ENCODE results near the gene PLEKHA1.
A peak's percentile ranks its signal among the peaks of the same experiment; 100 is the strongest.

The PLEKHA1 gene

GRCh38 chr10:122347170-122347841 lies 27.2 kb upstream of the PLEKHA1 start:
- DNase-seq (ENCODE audit: low read depth), result no peak

- DNase-seq (ENCODE audit: low read depth), result no peak
Measured at GRCh38 chr10:122348512-122348911, 26.0 kb upstream of the PLEKHA1 start.

GRCh38 chr10:122348935-122349361 lies 25.6 kb upstream of the PLEKHA1 start:
- DNase-seq (ENCODE audit: low read depth), result no peak

- DNase-seq (ENCODE audit: low read depth), result no peak
Measured at GRCh38 chr10:122349758-122350369, 24.6 kb upstream of the PLEKHA1 start.

- DNase-seq (ENCODE audit: low read depth), result no peak
Measured at GRCh38 chr10:122350893-122351292, 23.6 kb upstream of the PLEKHA1 start.

- no peak for DNase-seq (ENCODE audit: low read depth)
Measured at GRCh38 chr10:122352817-122353525, 21.5 kb upstream of the PLEKHA1 start.

GRCh38 chr10:122354383-122354782 lies 20.1 kb upstream of the PLEKHA1 start:
- DNase-seq (ENCODE audit: low read depth), result no peak

GRCh38 chr10:122357685-122358084 lies 16.8 kb upstream of the PLEKHA1 start:
- no peak for DNase-seq (ENCODE audit: low read depth)

- no peak for DNase-seq (ENCODE audit: low read depth)
Measured at GRCh38 chr10:122359621-122360020, 14.9 kb upstream of the PLEKHA1 start.

- DNase-seq (ENCODE audit: low read depth), result no peak
Measured at GRCh38 chr10:122361046-122361445, 13.5 kb upstream of the PLEKHA1 start.

GRCh38 chr10:122362031-122362592 lies 12.4 kb upstream of the PLEKHA1 start:
- no peak for DNase-seq (ENCODE audit: low read depth)

GRCh38 chr10:122362621-122363020 lies 11.9 kb upstream of the PLEKHA1 start:
- no peak for DNase-seq (ENCODE audit: low read depth)

GRCh38 chr10:122363311-122363710 lies 11.2 kb upstream of the PLEKHA1 start:
- no peak for DNase-seq (ENCODE audit: low read depth)

GRCh38 chr10:122363722-122364463 lies 10.6 kb upstream of the PLEKHA1 start:
- no peak for DNase-seq (ENCODE audit: low read depth)

GRCh38 chr10:122368502-122369254 lies 5.8 kb upstream of the PLEKHA1 start:
- DNase-seq (ENCODE audit: low read depth), result no peak

- DNase-seq (ENCODE audit: low read depth), result no peak
Measured at GRCh38 chr10:122373108-122373507, 1.4 kb upstream of the PLEKHA1 start.

GRCh38 chr10:122373721-122374120 lies 787 bp upstream of the PLEKHA1 start:
- no peak for DNase-seq (ENCODE audit: low read depth)

- peak; percentile 58 for DNase-seq (ENCODE audit: low read depth)
Measured at GRCh38 chr10:122374859-122375678, 561 bp downstream of the PLEKHA1 start.

- no peak for DNase-seq (ENCODE audit: low read depth)
Measured at GRCh38 chr10:122375679-122376160, 1.2 kb downstream of the PLEKHA1 start.

GRCh38 chr10:122376364-122376961 lies 2.0 kb downstream of the PLEKHA1 start:
- no peak for DNase-seq (ENCODE audit: low read depth)
